H1 (cell line): Measurements from ENCODE around the gene CLEC18C. TPM values are rescaled to one million over a fixed set of nuclear protein-coding genes. Genes with fewer than 3 reads are reported as not detected.

Source experiments
- CTCF ChIA-PET: fragments of 300-600 bp; sonication (Branson Sonifier 250); formaldehyde crosslinking; loops from one replicate; lab custom pipeline; 2021; ENCODE audit not compliant: partially characterized antibody; lab: Charles Lee
- POLR2A ChIA-PET: fragments of 300-600 bp; sonication (Branson Sonifier 250); formaldehyde crosslinking; loops from one replicate; lab custom pipeline; 2021; ENCODE audit warnings: inconsistent platforms; ENCODE audit not compliant: partially characterized antibody; lab: Charles Lee
- DNase-seq, 2 experiments: peaks; one replicate each; pipeline versions ENCODE4 v3.0.0 to v3.0.0-alpha.2; 2010 to 2022; ENCODE audit warnings: low spot score in 2 of 2, low read depth in 1 of 2, mixed read lengths in 1 of 2
- FAIRE-seq: peaks from 2 replicates; lab custom pipeline; 2011; peaks lifted over from hg19 to GRCh38; lab: Jason Lieb, UNC
- H2AFZ ChIP-seq: 2 replicates; pipeline ENCODE4 v1.8.1; 2012; ENCODE audit warnings: low read length, inconsistent platforms
- H2AK5ac ChIP-seq: 2 replicates; pipeline ENCODE4 v1.6.1; 2013; ENCODE audit warnings: low read depth, low read length
- H2BK120ac ChIP-seq: replicated peaks from 2 replicates; pipeline ENCODE3; 2013; ENCODE audit warnings: low read depth, low read length, inconsistent platforms
- H2BK12ac ChIP-seq: 2 replicates; pipeline ENCODE4 v1.6.1; 2013; ENCODE audit warnings: low read depth, low read length
- H2BK15ac ChIP-seq: 2 replicates; pipeline ENCODE4 v1.6.1; 2013; ENCODE audit warnings: low read length
- H2BK20ac ChIP-seq: 2 replicates; pipeline ENCODE4 v1.6.1; 2013; ENCODE audit warnings: low read length
- H2BK5ac ChIP-seq: 2 replicates; pipeline ENCODE4 v1.6.1; 2013; ENCODE audit warnings: low read depth, low read length
- H3K14ac ChIP-seq: 2 replicates; pipeline ENCODE4 v1.6.1; 2013; ENCODE audit warnings: inconsistent platforms; ENCODE audit not compliant: insufficient read length
- H3K18ac ChIP-seq: 2 replicates; pipeline ENCODE4 v1.6.1; 2013; ENCODE audit warnings: low read length; ENCODE audit errors: extremely low read depth
- H3K23ac ChIP-seq: 2 replicates; pipeline ENCODE4 v1.6.1; 2013; ENCODE audit warnings: inconsistent platforms; ENCODE audit not compliant: insufficient read length
- H3K23me2 ChIP-seq: 2 replicates; pipeline ENCODE4 v1.6.1; 2013; ENCODE audit warnings: low read depth, low read length
- H3K27ac ChIP-seq: 2 replicates; pipeline ENCODE4 v1.6.1; 2011; ENCODE audit warnings: low read depth, low read length, inconsistent platforms
- H3K27me3 ChIP-seq, 4 experiments: replicated peaks in 1 of 4; 1 replicate in 1 of 4; 2 replicates in 3 of 4; pipeline versions ENCODE4 v1.6.1 to v1.8.1; 2011 to 2013; ENCODE audit warnings: low read length in 3 of 4, mild to moderate bottlenecking in 3 of 4, inconsistent platforms in 2 of 4, mixed read lengths in 2 of 4, moderate library complexity in 1 of 4; ENCODE audit not compliant: control insufficient read depth in 3 of 4, insufficient read depth in 3 of 4; ENCODE audit errors: extremely low read depth in 1 of 4
- H3K36me3 ChIP-seq, 4 experiments: 2 replicates each; pipeline versions ENCODE4 v1.6.1 to v1.8.1; 2011 to 2013; ENCODE audit warnings: mild to moderate bottlenecking in 4 of 4, low read length in 3 of 4, moderate library complexity in 2 of 4, control low read depth in 1 of 4, inconsistent platforms in 1 of 4; ENCODE audit not compliant: insufficient read depth in 4 of 4, control insufficient read depth in 2 of 4
- H3K4ac ChIP-seq: replicated peaks from 2 replicates; pipeline ENCODE3; 2013; ENCODE audit warnings: low read length, low read depth, mixed read lengths, inconsistent platforms; ENCODE audit not compliant: insufficient read length
- H3K4me1 ChIP-seq, 4 experiments: replicated peaks in 1 of 4; 1 replicate in 1 of 4; 2 replicates in 3 of 4; pipeline versions ENCODE4 v1.6.1 to v1.8.1; 2011 to 2013; ENCODE audit warnings: low read length in 3 of 4, inconsistent platforms in 2 of 4, mixed read lengths in 1 of 4; ENCODE audit not compliant: insufficient read depth in 4 of 4, control insufficient read depth in 3 of 4
- H3K4me2 ChIP-seq, 2 experiments: 2 replicates each; pipeline versions ENCODE4 v1.6.1 to v1.8.1; 2011 to 2013; ENCODE audit warnings: low read depth in 2 of 2, low read length in 2 of 2, control low read depth in 1 of 2, inconsistent platforms in 1 of 2, mild to moderate bottlenecking in 1 of 2; ENCODE audit not compliant: insufficient read depth in 1 of 2
- H3K4me3 ChIP-seq, 4 experiments: fragments of 200-600, 300-600 bp in 1 of 4; sonication (generic), shearing (Covaris generic), sonication (Bioruptor Twin) in 1 of 4; 2 replicates each; pipeline versions ENCODE4 v1.5.1 to v1.8.1; 2011 to 2016; ENCODE audit warnings: low read length in 4 of 4, low read depth in 3 of 4, control low read depth in 2 of 4, inconsistent platforms in 2 of 4, mild to moderate bottlenecking in 2 of 4, mixed read lengths in 1 of 4, moderate library complexity in 1 of 4; ENCODE audit not compliant: insufficient read depth in 2 of 4; ENCODE audit errors: extremely low read depth in 1 of 4
- H3K56ac ChIP-seq: replicated peaks from 2 replicates; pipeline ENCODE3; 2013; ENCODE audit warnings: low read depth, mild to moderate bottlenecking, mixed read lengths, low read length, inconsistent platforms; ENCODE audit not compliant: insufficient read length
- H3K79me1 ChIP-seq: 2 replicates; pipeline ENCODE4 v1.6.1; 2013; ENCODE audit warnings: low read depth, low read length, control low read depth
- H3K79me2 ChIP-seq, 2 experiments: 2 replicates each; pipeline versions ENCODE4 v1.6.1 to v1.8.1; 2012 to 2013; ENCODE audit warnings: low read length in 2 of 2, mild to moderate bottlenecking in 2 of 2, inconsistent platforms in 1 of 2; ENCODE audit not compliant: insufficient read depth in 2 of 2, control insufficient read depth in 1 of 2
- H3K9ac ChIP-seq, 4 experiments: replicated peaks in 1 of 4; 1 replicate in 1 of 4; 2 replicates in 3 of 4; pipeline versions ENCODE4 v1.6.1 to v1.8.1; 2011 to 2013; ENCODE audit warnings: low read depth in 3 of 4, low read length in 3 of 4, control low read depth in 2 of 4, mild to moderate bottlenecking in 2 of 4, moderate library complexity in 2 of 4, inconsistent platforms in 1 of 4; ENCODE audit errors: extremely low read depth in 1 of 4
- H3K9me3 ChIP-seq, 2 experiments: 2 replicates each; pipeline versions ENCODE4 v1.6.1 to v1.8.1; 2012 to 2013; ENCODE audit warnings: mild to moderate bottlenecking in 2 of 2, moderate library complexity in 2 of 2, control low read depth in 1 of 2, inconsistent platforms in 1 of 2, low read depth in 1 of 2, low read length in 1 of 2, mixed read lengths in 1 of 2; ENCODE audit not compliant: insufficient read depth in 2 of 2
- H4K20me1 ChIP-seq, 2 experiments: replicated peaks in 1 of 2; 2 replicates each; pipeline versions ENCODE3 to v1.8.1; 2011 to 2013; ENCODE audit warnings: inconsistent platforms in 2 of 2, low read length in 2 of 2, mild to moderate bottlenecking in 1 of 2; ENCODE audit not compliant: insufficient read depth in 2 of 2, control insufficient read depth in 1 of 2
- H4K5ac ChIP-seq: 2 replicates; pipeline ENCODE4 v1.6.1; 2013; ENCODE audit warnings: low read length, low read depth, mixed read lengths, inconsistent platforms; ENCODE audit not compliant: insufficient read length
- H4K8ac ChIP-seq: 2 replicates; pipeline ENCODE4 v1.8.0; 2013; ENCODE audit warnings: mild to moderate bottlenecking, moderate library complexity, low read length, inconsistent platforms; ENCODE audit not compliant: insufficient read depth; ENCODE audit errors: extremely low read depth
- H4K91ac ChIP-seq: replicated peaks from 2 replicates; pipeline ENCODE3; 2013; ENCODE audit warnings: low read length, mixed read lengths, inconsistent platforms; ENCODE audit not compliant: insufficient read length
- ATF2 ChIP-seq: IDR thresholded peaks from 2 replicates; pipeline ENCODE4 v1.6.1; 2012; ENCODE audit warnings: low read length, inconsistent platforms
- CBX8 ChIP-seq: fragments of 300-800, 300-1000 bp; sonication (generic); IDR thresholded peaks from 2 replicates; pipeline ENCODE4 v1.7.1; 2016; ENCODE audit warnings: low read depth, low read length, borderline replicate concordance
- CHD1 ChIP-seq: IDR thresholded peaks from 2 replicates; pipeline ENCODE4 v1.6.1; 2012; ENCODE audit warnings: low read depth, low read length, improper control_type of control experiment
- EZH2 ChIP-seq: fragments of 200-600 bp; sonication (generic); IDR thresholded peaks from 2 replicates; pipeline ENCODE4 v1.7.1; 2012; ENCODE audit warnings: low read depth, mild to moderate bottlenecking, moderate library complexity, low read length, inconsistent platforms; ENCODE audit not compliant: severe bottlenecking
- GABPA ChIP-seq: IDR thresholded peaks from 2 replicates; pipeline ENCODE4 v1.6.1; 2011; ENCODE audit warnings: mild to moderate bottlenecking, low read length, moderate library complexity, borderline replicate concordance; ENCODE audit not compliant: insufficient read depth
- KDM4A ChIP-seq: IDR thresholded peaks from one replicate; pipeline ENCODE4 v1.7.1; 2012; ENCODE audit warnings: low read depth, mild to moderate bottlenecking, moderate library complexity, low read length, inconsistent platforms; ENCODE audit not compliant: severe bottlenecking
- MAX ChIP-seq: IDR thresholded peaks from 2 replicates; pipeline ENCODE4 v1.6.1; 2012; ENCODE audit warnings: inconsistent platforms
- POLR2AphosphoS5 ChIP-seq: IDR thresholded peaks from 2 replicates; pipeline ENCODE4 v1.6.1; 2011; ENCODE audit warnings: low read depth, low read length
- RNF2 ChIP-seq: fragments of 200-900, 300-1000 bp; sonication (generic); IDR thresholded peaks from 2 replicates; pipeline ENCODE4 v1.7.1; 2016; ENCODE audit warnings: borderline replicate concordance, low read depth, mild to moderate bottlenecking, antibody characterized with exemption, low read length; ENCODE audit not compliant: poor library complexity, severe bottlenecking; ENCODE audit errors: missing control alignments
- SUZ12 ChIP-seq: fragments of 200-600 bp; sonication (generic); IDR thresholded peaks from 2 replicates; pipeline ENCODE4 v1.6.1; 2012; ENCODE audit warnings: mild to moderate bottlenecking, inconsistent platforms, low read length, moderate library complexity, mixed read lengths
- TBP ChIP-seq: IDR thresholded peaks from 2 replicates; pipeline ENCODE4 v1.6.1; 2011; ENCODE audit warnings: low read depth, low read length, improper control_type of control experiment
- YY1 ChIP-seq: IDR thresholded peaks from 2 replicates; pipeline ENCODE4 v1.6.1; 2011; ENCODE audit warnings: low read depth, mild to moderate bottlenecking, low read length
- WGBS, 2 experiments: shearing (Covaris generic) in 1 of 2; methylation state at CpG; one replicate each; pipeline versions ENCODE4 v1.1.6 to v1.1.7; 2013 to 2015; ENCODE audit warnings: low lambda C conversion rate in 2 of 2, mixed read lengths in 2 of 2, inconsistent platforms in 1 of 2, low coverage in 1 of 2, missing lambda C conversion rate in 1 of 2; ENCODE audit not compliant: insufficient replicate concordance in 2 of 2, insufficient coverage in 1 of 2, insufficient read length in 1 of 2; ENCODE audit errors: extremely low coverage in 1 of 2, missing lambda C conversion rate in 1 of 2; 5-methylcytosine and 5-hydroxymethylcytosine counted together
- polyA plus RNA-seq, 7 experiments: library from polyadenylated mRNA; depleted of rRNA in 3 of 7; stranded (reverse) in 5 of 7; unstranded in 2 of 7; fragments of >200 nt in 5 of 7; fragments of 200-250 nt in 2 of 7; gene quantifications; 1 replicate in 5 of 7; 2 replicates in 1 of 7; 4 replicates in 1 of 7; pipeline versions ENCODE4 v1.2.1 to v1.2.3, GENCODE V29; 2011 to 2013; ENCODE audit warnings: missing spikeins in 2 of 7, mixed read lengths in 2 of 7
- total RNA-seq: library from RNA; stranded (reverse); fragmentation: NEBNext Ultra II Directional; extraction: Animal tissue kit (Norgen Biotek cat#: 25700); gene quantifications from 2 replicates; pipeline ENCODE4 v1.2.1, GENCODE V29; 2021

Gene CLEC18C
- total and polyA plus RNA-seq, 2 of the 8 experiments (the other 6 are each of a cell fraction or from before 2014, with no cell fraction given) = 0.11 TPM; not detected in 1

GRCh38 chr16:70151391-70151790, 22.2 kb upstream of the CLEC18C start:
- Histone ChIP-seq H3K27ac (no peak overlapping the region), H3K9me3 (no peaks in the 10 kb centered on the region), H3K4ac (no peak overlapping the region), H2BK15ac (no peak overlapping the region), H3K4me2 (no peak overlapping the region), H2AK5ac (no peak overlapping the region), H3K4me3 (no peak overlapping the region), H3K27me3 (no peaks in the 10 kb centered on the region), H4K91ac (no peak overlapping the region), H3K4me1 (no peaks in the 10 kb centered on the region), H4K5ac (no peak overlapping the region), H3K23me2 (no peaks in the 10 kb centered on the region), H3K79me1 (no peaks in the 10 kb centered on the region), H3K56ac (no peak overlapping the region), H3K23ac (no peak overlapping the region), H4K8ac (no peak overlapping the region), H2BK12ac (no peak overlapping the region), H3K18ac (no peak overlapping the region), H2AFZ (no peak overlapping the region), H3K79me2 (no peaks in the 10 kb centered on the region), H3K14ac (no peak overlapping the region), H3K9ac (no peak overlapping the region), H2BK20ac (no peak overlapping the region), H2BK5ac (no peak overlapping the region), H3K36me3 (peaks cover 25 to 63% (median 47%) of the 10 kb centered on the region in 4 experiments), H4K20me1 (peaks cover 0 to 2% of the 10 kb centered on the region in 2 experiments), H2BK120ac (no peak overlapping the region)
- FAIRE-seq (no peak), DNase-seq (no peak)
- ChIA-PET POLR2A (interaction anchor here (0.6 to 1.0 kb wide), 2 partner anchors 9 to 11 kb away, joined by 3 to 4 read pairs; no protein-coding TSS in a partner anchor), CTCF (interaction anchor here (0.8 to 2.3 kb wide), 6 partner anchors 8 to 214 kb away, joined by 3 to 10 read pairs (median 3); no protein-coding TSS in a partner anchor)
- 96% methylated on average over 2 of the region's 2 CpGs; no CpG with 5 or more reads in 1 of the 2 experiments for WGBS, 2 experiments
- TF ChIP-seq RNF2 = no peak
- no peak for TF ChIP-seq YY1
- TF ChIP-seq TBP = no peak
- no peak for TF ChIP-seq EZH2
- no peak for TF ChIP-seq SUZ12
- no peak for TF ChIP-seq ATF2
- no peak for TF ChIP-seq MAX
- TF ChIP-seq CHD1 = no peak
- TF ChIP-seq POLR2AphosphoS5 = no peak
- TF ChIP-seq GABPA = no peak
- TF ChIP-seq KDM4A = no peak
- no peak for TF ChIP-seq CBX8
